HG03196 (cell line): ENCODE data around the gene PTPRM.

Experiments
- ATAC-seq: cut with Tn5 transposase; IDR thresholded peaks from one replicate; pipeline ENCODE4 v1.9.1; 2021; ENCODE audit not compliant: unreplicated experiment

Gene PTPRM

GRCh38 chr18:7886436-7886835 lies 319.3 kb downstream of the PTPRM start:
- no peak for ATAC-seq

GRCh38 chr18:7889515-7889914 lies 322.4 kb downstream of the PTPRM start:
- ATAC-seq: no peak

GRCh38 chr18:7890075-7890474 lies 323.0 kb downstream of the PTPRM start:
- no peak for ATAC-seq

GRCh38 chr18:7892556-7892955 lies 325.4 kb downstream of the PTPRM start:
- ATAC-seq: no peak

- ATAC-seq: no peak
Measured at GRCh38 chr18:7894592-7894991, 327.5 kb downstream of the PTPRM start.

- ATAC-seq: no peak
Measured at GRCh38 chr18:7895346-7895745, 328.2 kb downstream of the PTPRM start.

GRCh38 chr18:7896161-7896560 lies 329.0 kb downstream of the PTPRM start:
- no peak for ATAC-seq

- ATAC-seq: no peak
Measured at GRCh38 chr18:7896805-7897518, 329.8 kb downstream of the PTPRM start.

DNA sequence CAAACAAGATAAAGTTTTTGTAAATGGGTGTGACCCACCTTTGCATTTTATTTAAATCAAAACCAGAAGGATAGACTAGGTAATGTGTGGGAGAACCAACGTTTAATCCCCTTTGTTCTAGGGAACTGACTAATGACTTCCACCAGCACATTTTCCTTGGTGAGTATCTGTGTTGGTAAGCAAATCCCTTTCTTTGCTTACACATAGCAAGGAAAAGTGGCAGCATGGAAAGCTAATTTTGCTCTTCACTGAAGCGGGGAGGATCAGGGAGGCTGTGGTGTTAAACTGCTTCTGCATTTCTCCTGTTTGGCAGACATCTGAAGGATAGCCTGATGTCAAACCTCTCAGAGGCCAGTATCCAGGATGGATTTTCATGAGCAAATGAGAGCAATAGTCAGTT lies 331.1 kb downstream of the PTPRM start:
- ATAC-seq: no peak

DNA sequence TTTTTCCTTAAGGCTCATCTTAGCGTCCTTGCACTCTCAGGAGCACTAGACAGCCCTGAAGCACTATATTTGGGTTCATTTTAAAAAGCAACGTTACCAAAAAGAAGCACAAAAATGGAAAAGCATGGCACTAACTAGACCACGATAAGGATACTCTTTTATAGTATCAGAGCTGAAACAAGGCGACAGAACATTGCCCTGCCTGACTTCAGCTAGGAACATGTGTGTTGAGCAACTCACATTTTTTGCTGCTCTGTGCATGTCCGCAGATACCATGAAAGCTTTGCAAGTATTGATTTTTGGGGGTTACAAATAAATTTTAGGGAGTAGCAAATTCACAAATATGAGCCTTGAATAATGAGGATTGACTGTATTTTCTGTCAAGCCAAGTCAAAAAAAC lies 332.0 kb downstream of the PTPRM start:
- no peak for ATAC-seq

DNA sequence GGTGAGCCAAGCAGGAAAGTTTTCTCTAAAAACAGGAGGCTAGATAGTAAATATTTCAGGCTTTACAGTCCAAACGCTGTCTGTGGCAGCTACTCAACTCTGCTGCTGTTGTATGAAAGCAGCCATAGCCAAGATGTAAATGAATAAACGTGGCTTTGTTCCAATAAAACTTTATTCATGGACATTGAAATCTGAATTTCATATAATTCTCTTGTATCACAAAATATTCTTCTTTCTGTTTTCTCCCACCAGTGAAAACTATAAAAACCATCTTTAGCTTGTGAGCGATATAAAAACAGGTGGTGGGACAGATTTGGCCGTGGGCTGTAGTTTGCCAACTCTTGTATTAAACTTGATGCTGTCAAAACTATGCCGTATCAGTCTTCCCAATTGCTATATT lies 333.0 kb downstream of the PTPRM start:
- ATAC-seq: no peak

DNA sequence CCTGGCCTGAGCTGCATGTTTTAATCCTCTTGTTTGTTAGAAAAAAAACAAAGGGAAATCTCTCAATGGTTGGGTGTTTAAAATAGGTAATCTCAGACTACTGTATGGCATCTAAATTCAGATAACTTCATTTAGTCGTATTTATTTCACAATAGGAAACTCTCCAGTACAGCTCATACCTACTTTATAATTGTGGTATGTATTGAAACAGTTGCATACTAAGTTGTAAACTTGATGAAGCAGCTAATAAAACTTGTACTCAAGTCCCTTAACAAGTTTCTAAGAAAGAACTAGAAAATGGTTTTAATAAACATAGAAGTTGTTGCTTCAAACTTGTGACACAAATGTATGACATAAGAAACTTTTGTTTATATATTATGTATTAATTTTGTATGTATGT lies 334.5 kb downstream of the PTPRM start:
- ATAC-seq: no peak

GRCh38 chr18:7902399-7902839 lies 335.3 kb downstream of the PTPRM start:
- ATAC-seq: no peak

DNA sequence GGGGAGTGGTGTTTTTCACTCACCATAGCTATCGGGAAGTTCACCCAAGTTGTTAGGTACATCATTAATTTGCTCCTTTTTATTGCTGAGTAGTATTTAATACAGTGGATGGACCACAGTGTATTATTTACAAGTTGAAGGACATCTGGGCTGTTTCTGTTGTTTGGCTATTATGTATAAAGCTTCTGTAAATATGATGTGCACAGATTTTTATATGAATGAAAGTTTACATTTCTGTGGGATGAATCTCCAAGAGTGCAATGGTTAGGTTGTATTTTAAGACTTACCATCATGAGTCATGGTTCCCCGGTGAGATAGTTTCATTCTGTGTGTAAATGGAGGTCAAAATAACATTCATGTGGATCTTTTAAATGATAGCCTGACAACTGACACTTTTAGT lies 337.4 kb downstream of the PTPRM start:
- ATAC-seq: no peak

- no peak for ATAC-seq
Measured at GRCh38 chr18:7908681-7909299, 341.7 kb downstream of the PTPRM start.

DNA sequence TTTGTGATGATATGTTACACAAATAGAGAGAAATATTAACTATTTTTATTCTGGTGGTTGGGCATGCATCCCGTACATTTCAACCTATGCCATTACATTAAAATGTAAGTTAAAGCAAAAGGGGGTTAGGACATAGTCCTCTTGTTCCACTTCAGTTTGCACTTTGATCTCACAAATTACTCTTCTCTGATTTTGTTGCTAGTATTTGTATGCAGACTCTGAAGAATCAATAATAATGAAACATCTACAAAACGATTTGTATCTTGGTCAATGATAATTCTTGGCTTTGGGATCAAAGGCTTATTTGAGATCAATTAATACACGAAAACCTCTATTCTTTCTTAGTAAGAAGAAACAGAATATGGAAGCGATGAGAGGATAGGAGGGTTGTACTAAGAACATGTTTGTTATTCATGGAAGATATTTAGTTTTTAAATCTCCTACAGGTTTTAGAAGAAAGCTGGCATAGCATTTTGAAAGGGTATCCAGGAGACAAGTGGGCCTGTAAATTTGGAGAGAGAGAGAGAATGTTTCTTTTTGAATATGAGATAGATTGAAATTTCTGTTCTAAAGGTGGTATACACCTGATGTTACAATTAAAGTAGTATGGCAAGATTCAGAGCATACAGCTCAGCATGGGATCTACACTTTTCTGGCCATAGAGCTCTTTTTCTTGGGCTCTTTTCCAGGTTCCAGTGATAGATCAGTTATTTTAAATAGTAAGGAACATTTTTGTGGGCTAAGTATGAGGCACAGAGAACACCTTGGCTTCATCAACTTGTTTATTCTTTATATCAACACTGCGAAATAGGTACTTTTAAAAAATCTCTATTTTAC lies 347.9 kb downstream of the PTPRM start:
- ATAC-seq: no peak

DNA sequence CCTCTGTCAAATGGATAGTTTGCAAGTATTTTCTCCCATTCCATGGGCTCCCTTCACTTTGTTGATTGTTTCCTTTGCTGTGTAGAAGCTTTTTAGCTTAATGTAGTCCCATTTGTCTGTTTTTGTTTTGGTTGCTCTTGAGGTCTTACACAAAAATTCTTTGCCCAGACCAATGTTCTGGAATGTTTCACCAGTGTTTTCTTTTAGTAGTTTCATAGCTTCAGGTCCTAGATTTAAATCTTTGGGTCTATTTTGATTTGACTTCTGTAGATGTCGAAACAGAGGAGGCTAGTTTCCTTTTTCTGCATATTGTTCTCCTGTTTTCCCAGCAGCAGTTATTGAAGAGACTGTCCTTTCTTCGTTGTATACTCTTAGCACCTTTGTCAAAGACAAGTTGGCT lies 351.6 kb downstream of the PTPRM start:
- no peak for ATAC-seq

DNA sequence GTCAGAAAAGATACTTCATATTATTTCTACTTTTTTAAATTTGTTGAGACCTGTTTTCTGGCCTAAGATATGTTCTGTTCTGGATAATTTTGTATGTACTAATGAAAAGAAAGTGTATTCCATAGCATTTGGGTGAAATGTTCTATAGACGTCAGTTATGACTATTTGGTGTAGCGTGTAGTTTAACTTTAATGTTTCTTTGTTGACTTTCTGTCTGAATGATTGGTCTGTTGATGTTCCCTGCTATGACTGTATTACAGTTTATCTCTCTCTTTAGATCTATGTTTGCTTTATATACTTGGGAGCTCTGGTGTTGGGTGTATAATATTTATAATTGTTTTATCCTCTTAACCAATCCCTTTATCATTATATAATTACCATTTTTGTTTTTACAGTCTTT lies 352.4 kb downstream of the PTPRM start:
- ATAC-seq: no peak

GRCh38 chr18:7921938-7922587 lies 354.9 kb downstream of the PTPRM start:
- ATAC-seq: no peak

DNA sequence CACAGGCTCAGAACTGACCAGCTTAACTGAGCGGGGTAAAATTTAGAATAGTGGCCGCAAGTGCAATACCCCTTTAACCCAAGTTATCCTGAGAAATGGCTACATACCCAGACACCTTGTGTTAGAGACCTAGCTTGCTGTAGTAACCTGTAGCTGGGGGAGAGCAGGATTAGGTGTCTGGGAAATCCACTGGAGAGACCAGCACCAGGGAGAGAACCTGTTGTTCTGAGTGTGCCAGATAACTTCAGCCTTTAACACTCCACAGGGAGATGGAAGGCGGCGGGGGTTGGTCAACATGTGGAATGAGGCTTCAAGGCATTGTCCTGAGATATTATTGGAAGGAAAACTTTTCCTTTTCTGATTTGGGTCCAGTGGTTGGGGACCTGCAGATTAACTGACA lies 356.0 kb downstream of the PTPRM start:
- ATAC-seq: no peak

DNA sequence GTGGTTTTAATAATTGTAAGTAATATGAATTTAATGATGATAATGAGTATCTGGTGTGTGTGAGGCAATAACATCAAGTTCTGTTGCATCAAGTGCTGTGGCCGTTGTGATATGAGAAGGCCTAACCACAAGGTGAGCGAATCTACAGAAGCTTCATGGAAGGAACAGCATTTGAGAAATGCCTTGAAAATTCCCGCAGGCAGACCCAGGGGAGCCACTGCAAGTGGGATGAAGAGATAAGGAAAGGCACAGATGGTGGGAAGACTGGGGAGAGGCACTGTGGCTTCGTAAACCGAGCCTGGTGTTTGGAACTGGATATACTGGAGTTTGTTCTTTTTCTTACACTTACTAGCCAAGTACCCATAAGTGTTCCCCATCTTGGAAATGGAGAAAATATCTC lies 357.5 kb downstream of the PTPRM start:
- ATAC-seq: no peak
